HEK293 (cell line): ENCODE measurements around the gene MRPL51.

Experiments
- BCL11B ChIP-seq: fragments of 450-650 bp; formaldehyde crosslinking; IDR thresholded peaks from 2 replicates; pipeline ENCODE4 v1.5.1; 2016; ENCODE audit warnings: low read depth, missing biosample characterization, missing genetic modification characterization
- IKZF3 ChIP-seq: fragments of 450-650 bp; IDR thresholded peaks from 2 replicates; pipeline ENCODE4 v1.5.0; 2018; ENCODE audit warnings: missing biosample characterization, mild to moderate bottlenecking, missing genetic modification characterization, moderate library complexity
- KLF16 ChIP-seq: fragments of 450-650 bp; formaldehyde crosslinking; IDR thresholded peaks from 2 replicates; pipeline ENCODE4 v1.5.1; 2017; ENCODE audit warnings: missing biosample characterization, missing genetic modification characterization
- YY2 ChIP-seq: fragments of 450-650 bp; formaldehyde crosslinking; IDR thresholded peaks from 2 replicates; pipeline ENCODE4 v1.5.1; 2016; ENCODE audit warnings: missing biosample characterization, missing genetic modification characterization
- ZBTB21 ChIP-seq: fragments of 450-650 bp; formaldehyde crosslinking; IDR thresholded peaks from 2 replicates; pipeline ENCODE4 v1.5.1; 2017; ENCODE audit warnings: missing biosample characterization, missing genetic modification characterization
- ZBTB48 ChIP-seq: fragments of 450-650 bp; formaldehyde crosslinking; IDR thresholded peaks from 2 replicates; pipeline ENCODE4 v1.5.1; 2016; ENCODE audit warnings: missing biosample characterization, missing genetic modification characterization
- ZNF10 ChIP-seq: fragments of 450-650 bp; formaldehyde crosslinking; IDR thresholded peaks from 2 replicates; pipeline ENCODE4 v1.5.1; 2017; ENCODE audit warnings: missing biosample characterization, missing genetic modification characterization
- ZNF184 ChIP-seq: fragments of 450-650 bp; IDR thresholded peaks from 2 replicates; pipeline ENCODE4 v1.5.1; 2018; ENCODE audit warnings: missing biosample characterization, mild to moderate bottlenecking, missing genetic modification characterization
- ZNF223 ChIP-seq: fragments of 450-650 bp; formaldehyde crosslinking; IDR thresholded peaks from 2 replicates; pipeline ENCODE4 v1.5.1; 2016; ENCODE audit warnings: missing biosample characterization, missing genetic modification characterization
- ZNF266 ChIP-seq: fragments of 450-650 bp; formaldehyde crosslinking; IDR thresholded peaks from 2 replicates; pipeline ENCODE4 v1.5.1; 2016; ENCODE audit warnings: missing biosample characterization, missing genetic modification characterization, low read depth
- ZNF324 ChIP-seq: fragments of 450-650 bp; formaldehyde crosslinking; IDR thresholded peaks from 2 replicates; pipeline ENCODE4 v1.5.1; 2016; ENCODE audit warnings: missing biosample characterization, missing genetic modification characterization
- ZNF335 ChIP-seq: fragments of 450-650 bp; formaldehyde crosslinking; conservative IDR thresholded peaks from 2 replicates; pipeline ENCODE4 v1.5.1; 2016; ENCODE audit warnings: missing biosample characterization, missing genetic modification characterization
- ZNF791 ChIP-seq: fragments of 450-650 bp; formaldehyde crosslinking; IDR thresholded peaks from 2 replicates; pipeline ENCODE4 v1.5.1; 2016; ENCODE audit warnings: missing biosample characterization, missing genetic modification characterization
- ZNF830 ChIP-seq: fragments of 450-650 bp; IDR thresholded peaks from 2 replicates; pipeline ENCODE4 v1.5.0; 2018; ENCODE audit warnings: missing biosample characterization, missing genetic modification characterization, low read depth, mild to moderate bottlenecking, moderate library complexity
- ZSCAN30 ChIP-seq: fragments of 450-650 bp; IDR thresholded peaks from 2 replicates; pipeline ENCODE4 v1.5.1; 2018; ENCODE audit warnings: missing biosample characterization, mild to moderate bottlenecking, missing genetic modification characterization, moderate library complexity
- TF ChIP-seq, protein P1 (sequence below): fragments of 450-650 bp; formaldehyde crosslinking; IDR thresholded peaks from 2 replicates; pipeline ENCODE4 v1.5.1; 2016; ENCODE audit warnings: missing biosample characterization, missing genetic modification characterization
- TF ChIP-seq, protein P2 (sequence below): fragments of 450-650 bp; formaldehyde crosslinking; IDR thresholded peaks from 2 replicates; pipeline ENCODE4 v1.5.1; 2016; ENCODE audit warnings: missing biosample characterization, missing genetic modification characterization
- TF ChIP-seq, protein P3 (sequence below): fragments of 450-650 bp; formaldehyde crosslinking; IDR thresholded peaks from 2 replicates; pipeline ENCODE4 v1.5.1; 2016; ENCODE audit warnings: missing biosample characterization, missing genetic modification characterization
- TF ChIP-seq, protein P4 (sequence below): fragments of 450-650 bp; formaldehyde crosslinking; IDR thresholded peaks from 2 replicates; pipeline ENCODE4 v1.5.0; 2017; ENCODE audit warnings: missing biosample characterization, missing genetic modification characterization, borderline replicate concordance
- TF ChIP-seq, protein P5 (sequence below): fragments of 450-650 bp; formaldehyde crosslinking; IDR thresholded peaks from 2 replicates; pipeline ENCODE4 v1.5.1; 2016; ENCODE audit warnings: missing biosample characterization, missing genetic modification characterization
- TF ChIP-seq, protein P6 (sequence below): fragments of 450-650 bp; formaldehyde crosslinking; IDR thresholded peaks from 2 replicates; pipeline ENCODE4 v1.5.1; 2017; ENCODE audit warnings: missing biosample characterization, missing genetic modification characterization
- TF ChIP-seq, protein P7 (sequence below): fragments of 450-650 bp; formaldehyde crosslinking; IDR thresholded peaks from 2 replicates; pipeline ENCODE4 v1.5.1; 2016; ENCODE audit warnings: missing biosample characterization, missing genetic modification characterization
- TF ChIP-seq, protein P8 (sequence below): fragments of 450-650 bp; formaldehyde crosslinking; IDR thresholded peaks from 2 replicates; pipeline ENCODE4 v1.5.1; 2016; ENCODE audit warnings: missing biosample characterization, missing genetic modification characterization
- TF ChIP-seq, protein P9 (sequence below): fragments of 450-650 bp; formaldehyde crosslinking; IDR thresholded peaks from 2 replicates; pipeline ENCODE4 v1.5.1; 2017; ENCODE audit warnings: missing biosample characterization, missing genetic modification characterization

MRPL51 gene

DNA sequence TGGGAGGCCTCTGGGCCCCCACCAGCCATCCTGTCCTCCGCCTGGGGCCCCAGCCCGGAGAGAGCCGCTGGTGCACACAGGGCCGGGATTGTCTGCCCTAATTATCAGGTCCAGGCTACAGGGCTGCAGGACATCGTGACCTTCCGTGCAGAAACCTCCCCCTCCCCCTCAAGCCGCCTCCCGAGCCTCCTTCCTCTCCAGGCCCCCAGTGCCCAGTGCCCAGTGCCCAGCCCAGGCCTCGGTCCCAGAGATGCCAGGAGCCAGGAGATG is 40.5 kb upstream of the MRPL51 start (continued):
- TF ChIP-seq, protein P1, sequence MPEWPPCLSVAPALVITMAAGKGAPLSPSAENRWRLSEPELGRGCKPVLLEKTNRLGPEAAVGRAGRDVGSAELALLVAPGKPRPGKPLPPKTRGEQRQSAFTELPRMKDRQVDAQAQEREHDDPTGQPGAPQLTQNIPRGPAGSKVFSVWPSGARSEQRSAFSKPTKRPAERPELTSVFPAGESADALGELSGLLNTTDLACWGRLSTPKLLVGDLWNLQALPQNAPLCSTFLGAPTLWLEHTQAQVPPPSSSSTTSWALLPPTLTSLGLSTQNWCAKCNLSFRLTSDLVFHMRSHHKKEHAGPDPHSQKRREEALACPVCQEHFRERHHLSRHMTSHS (tag by site-specific recombination): no peak
- TF ChIP-seq ZNF184 (tag by site-specific recombination) (no peak), ZNF10 (tag by site-specific recombination) (no peak), ZNF830 (tag by site-specific recombination) (no peak), ZNF324 (tag by site-specific recombination) (no peak), ZBTB21 (tag by site-specific recombination) (no peak), ZNF335 (no peak), YY2 (tag by site-specific recombination) (no peak), ZSCAN30 (tag by site-specific recombination) (no peak), KLF16 (tag by site-specific recombination) (0 out of 2 replicates have a peak, but pooled peaks have one; percentile 6), ZNF791 (tag by site-specific recombination) (no peak), BCL11B (tag by site-specific recombination) (no peak), IKZF3 (tag by site-specific recombination) (no peak), ZBTB48 (tag by site-specific recombination) (0 out of 2 replicates have a peak, but pooled peaks have one; percentile 25), ZNF223 (tag by site-specific recombination) (no peak), ZNF266 (no peak)
- TF ChIP-seq, protein P2, sequence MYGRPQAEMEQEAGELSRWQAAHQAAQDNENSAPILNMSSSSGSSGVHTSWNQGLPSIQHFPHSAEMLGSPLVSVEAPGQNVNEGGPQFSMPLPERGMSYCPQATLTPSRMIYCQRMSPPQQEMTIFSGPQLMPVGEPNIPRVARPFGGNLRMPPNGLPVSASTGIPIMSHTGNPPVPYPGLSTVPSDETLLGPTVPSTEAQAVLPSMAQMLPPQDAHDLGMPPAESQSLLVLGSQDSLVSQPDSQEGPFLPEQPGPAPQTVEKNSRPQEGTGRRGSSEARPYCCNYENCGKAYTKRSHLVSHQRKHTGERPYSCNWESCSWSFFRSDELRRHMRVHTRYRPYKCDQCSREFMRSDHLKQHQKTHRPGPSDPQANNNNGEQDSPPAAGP (tag by site-specific recombination): peak; percentile 3; the same call in 1 of the 2 replicates
- TF ChIP-seq, protein P3, sequence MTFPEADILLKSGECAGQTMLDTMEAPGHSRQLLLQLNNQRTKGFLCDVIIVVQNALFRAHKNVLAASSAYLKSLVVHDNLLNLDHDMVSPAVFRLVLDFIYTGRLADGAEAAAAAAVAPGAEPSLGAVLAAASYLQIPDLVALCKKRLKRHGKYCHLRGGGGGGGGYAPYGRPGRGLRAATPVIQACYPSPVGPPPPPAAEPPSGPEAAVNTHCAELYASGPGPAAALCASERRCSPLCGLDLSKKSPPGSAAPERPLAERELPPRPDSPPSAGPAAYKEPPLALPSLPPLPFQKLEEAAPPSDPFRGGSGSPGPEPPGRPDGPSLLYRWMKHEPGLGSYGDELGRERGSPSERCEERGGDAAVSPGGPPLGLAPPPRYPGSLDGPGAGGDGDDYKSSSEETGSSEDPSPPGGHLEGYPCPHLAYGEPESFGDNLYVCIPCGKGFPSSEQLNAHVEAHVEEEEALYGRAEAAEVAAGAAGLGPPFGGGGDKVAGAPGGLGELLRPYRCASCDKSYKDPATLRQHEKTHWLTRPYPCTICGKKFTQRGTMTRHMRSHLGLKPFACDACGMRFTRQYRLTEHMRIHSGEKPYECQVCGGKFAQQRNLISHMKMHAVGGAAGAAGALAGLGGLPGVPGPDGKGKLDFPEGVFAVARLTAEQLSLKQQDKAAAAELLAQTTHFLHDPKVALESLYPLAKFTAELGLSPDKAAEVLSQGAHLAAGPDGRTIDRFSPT (tag by site-specific recombination): no peak; the same call in 1 of the 2 replicates
- TF ChIP-seq, protein P4, sequence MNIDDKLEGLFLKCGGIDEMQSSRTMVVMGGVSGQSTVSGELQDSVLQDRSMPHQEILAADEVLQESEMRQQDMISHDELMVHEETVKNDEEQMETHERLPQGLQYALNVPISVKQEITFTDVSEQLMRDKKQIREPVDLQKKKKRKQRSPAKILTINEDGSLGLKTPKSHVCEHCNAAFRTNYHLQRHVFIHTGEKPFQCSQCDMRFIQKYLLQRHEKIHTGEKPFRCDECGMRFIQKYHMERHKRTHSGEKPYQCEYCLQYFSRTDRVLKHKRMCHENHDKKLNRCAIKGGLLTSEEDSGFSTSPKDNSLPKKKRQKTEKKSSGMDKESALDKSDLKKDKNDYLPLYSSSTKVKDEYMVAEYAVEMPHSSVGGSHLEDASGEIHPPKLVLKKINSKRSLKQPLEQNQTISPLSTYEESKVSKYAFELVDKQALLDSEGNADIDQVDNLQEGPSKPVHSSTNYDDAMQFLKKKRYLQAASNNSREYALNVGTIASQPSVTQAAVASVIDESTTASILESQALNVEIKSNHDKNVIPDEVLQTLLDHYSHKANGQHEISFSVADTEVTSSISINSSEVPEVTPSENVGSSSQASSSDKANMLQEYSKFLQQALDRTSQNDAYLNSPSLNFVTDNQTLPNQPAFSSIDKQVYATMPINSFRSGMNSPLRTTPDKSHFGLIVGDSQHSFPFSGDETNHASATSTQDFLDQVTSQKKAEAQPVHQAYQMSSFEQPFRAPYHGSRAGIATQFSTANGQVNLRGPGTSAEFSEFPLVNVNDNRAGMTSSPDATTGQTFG (tag by site-specific recombination): 0 out of 2 replicates have a peak, but pooled peaks have one; percentile 39
- TF ChIP-seq, protein P5, sequence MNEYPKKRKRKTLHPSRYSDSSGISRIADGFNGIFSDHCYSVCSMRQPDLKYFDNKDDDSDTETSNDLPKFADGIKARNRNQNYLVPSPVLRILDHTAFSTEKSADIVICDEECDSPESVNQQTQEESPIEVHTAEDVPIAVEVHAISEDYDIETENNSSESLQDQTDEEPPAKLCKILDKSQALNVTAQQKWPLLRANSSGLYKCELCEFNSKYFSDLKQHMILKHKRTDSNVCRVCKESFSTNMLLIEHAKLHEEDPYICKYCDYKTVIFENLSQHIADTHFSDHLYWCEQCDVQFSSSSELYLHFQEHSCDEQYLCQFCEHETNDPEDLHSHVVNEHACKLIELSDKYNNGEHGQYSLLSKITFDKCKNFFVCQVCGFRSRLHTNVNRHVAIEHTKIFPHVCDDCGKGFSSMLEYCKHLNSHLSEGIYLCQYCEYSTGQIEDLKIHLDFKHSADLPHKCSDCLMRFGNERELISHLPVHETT: no peak
- TF ChIP-seq, protein P6, sequence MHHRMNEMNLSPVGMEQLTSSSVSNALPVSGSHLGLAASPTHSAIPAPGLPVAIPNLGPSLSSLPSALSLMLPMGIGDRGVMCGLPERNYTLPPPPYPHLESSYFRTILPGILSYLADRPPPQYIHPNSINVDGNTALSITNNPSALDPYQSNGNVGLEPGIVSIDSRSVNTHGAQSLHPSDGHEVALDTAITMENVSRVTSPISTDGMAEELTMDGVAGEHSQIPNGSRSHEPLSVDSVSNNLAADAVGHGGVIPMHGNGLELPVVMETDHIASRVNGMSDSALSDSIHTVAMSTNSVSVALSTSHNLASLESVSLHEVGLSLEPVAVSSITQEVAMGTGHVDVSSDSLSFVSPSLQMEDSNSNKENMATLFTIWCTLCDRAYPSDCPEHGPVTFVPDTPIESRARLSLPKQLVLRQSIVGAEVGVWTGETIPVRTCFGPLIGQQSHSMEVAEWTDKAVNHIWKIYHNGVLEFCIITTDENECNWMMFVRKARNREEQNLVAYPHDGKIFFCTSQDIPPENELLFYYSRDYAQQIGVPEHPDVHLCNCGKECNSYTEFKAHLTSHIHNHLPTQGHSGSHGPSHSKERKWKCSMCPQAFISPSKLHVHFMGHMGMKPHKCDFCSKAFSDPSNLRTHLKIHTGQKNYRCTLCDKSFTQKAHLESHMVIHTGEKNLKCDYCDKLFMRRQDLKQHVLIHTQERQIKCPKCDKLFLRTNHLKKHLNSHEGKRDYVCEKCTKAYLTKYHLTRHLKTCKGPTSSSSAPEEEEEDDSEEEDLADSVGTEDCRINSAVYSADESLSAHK: peak; percentile 6; the same call in 1 of the 2 replicates
- TF ChIP-seq, protein P7, sequence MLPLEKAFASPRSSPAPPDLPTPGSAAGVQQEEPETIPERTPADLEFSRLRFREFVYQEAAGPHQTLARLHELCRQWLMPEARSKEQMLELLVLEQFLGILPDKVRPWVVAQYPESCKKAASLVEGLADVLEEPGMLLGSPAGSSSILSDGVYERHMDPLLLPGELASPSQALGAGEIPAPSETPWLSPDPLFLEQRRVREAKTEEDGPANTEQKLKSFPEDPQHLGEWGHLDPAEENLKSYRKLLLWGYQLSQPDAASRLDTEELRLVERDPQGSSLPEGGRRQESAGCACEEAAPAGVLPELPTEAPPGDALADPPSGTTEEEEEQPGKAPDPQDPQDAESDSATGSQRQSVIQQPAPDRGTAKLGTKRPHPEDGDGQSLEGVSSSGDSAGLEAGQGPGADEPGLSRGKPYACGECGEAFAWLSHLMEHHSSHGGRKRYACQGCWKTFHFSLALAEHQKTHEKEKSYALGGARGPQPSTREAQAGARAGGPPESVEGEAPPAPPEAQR (tag by site-specific recombination): no peak
- TF ChIP-seq, protein P8, sequence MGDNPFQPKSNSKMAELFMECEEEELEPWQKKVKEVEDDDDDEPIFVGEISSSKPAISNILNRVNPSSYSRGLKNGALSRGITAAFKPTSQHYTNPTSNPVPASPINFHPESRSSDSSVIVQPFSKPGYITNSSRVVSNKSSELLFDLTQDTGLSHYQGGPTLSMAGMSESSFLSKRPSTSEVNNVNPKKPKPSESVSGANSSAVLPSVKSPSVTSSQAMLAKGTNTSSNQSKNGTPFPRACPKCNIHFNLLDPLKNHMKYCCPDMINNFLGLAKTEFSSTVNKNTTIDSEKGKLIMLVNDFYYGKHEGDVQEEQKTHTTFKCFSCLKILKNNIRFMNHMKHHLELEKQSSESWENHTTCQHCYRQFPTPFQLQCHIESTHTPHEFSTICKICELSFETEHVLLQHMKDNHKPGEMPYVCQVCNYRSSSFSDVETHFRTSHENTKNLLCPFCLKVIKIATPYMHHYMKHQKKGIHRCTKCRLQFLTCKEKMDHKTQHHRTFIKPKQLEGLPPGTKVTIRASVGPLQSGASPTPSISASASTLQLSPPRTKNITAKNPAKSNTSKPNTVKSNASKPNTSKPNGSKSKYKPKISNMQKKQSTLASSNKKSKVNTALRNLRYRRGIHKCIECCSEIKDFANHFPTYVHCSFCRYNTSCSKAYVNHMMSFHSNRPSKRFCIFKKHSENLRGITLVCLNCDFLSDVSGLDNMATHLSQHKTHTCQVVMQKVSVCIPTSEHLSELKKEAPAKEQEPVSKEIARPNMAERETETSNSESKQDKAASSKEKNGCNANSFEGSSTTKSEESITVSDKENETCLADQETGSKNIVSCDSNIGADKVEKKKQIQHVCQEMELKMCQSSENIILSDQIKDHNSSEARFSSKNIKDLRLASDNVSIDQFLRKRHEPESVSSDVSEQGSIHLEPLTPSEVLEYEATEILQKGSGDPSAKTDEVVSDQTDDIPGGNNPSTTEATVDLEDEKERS (tag by site-specific recombination): no peak
- TF ChIP-seq, protein P9, sequence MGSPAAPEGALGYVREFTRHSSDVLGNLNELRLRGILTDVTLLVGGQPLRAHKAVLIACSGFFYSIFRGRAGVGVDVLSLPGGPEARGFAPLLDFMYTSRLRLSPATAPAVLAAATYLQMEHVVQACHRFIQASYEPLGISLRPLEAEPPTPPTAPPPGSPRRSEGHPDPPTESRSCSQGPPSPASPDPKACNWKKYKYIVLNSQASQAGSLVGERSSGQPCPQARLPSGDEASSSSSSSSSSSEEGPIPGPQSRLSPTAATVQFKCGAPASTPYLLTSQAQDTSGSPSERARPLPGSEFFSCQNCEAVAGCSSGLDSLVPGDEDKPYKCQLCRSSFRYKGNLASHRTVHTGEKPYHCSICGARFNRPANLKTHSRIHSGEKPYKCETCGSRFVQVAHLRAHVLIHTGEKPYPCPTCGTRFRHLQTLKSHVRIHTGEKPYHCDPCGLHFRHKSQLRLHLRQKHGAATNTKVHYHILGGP: no peak; the same call in 1 of the 2 replicates
